ENCODE data around the gene GNAT1. TPM values are rescaled to one million over a fixed set of nuclear protein-coding genes. Genes with fewer than 3 reads are reported as not detected.
A peak's percentile ranks its signal among the peaks of the same experiment; 100 is the strongest.

GNAT1 gene
- total and polyA plus RNA-seq, 2 of the 13 experiments (the other 11 are each of a cell fraction or from before 2014, with no cell fraction given) = 0.15 TPM; not detected in 1

- 0 out of 2 replicates have a peak, but pooled peaks have one; percentile 6 for TF ChIP-seq ZNF891 (CRISPR knock-in tag; IDR thresholded peaks at IDR 0.05)
- 0 out of 2 replicates have a peak, but pooled peaks have one; percentile 15 for TF ChIP-seq ZNF501 (CRISPR knock-in tag; IDR thresholded peaks at IDR 0.05)
- TF ChIP-seq, protein P1, sequence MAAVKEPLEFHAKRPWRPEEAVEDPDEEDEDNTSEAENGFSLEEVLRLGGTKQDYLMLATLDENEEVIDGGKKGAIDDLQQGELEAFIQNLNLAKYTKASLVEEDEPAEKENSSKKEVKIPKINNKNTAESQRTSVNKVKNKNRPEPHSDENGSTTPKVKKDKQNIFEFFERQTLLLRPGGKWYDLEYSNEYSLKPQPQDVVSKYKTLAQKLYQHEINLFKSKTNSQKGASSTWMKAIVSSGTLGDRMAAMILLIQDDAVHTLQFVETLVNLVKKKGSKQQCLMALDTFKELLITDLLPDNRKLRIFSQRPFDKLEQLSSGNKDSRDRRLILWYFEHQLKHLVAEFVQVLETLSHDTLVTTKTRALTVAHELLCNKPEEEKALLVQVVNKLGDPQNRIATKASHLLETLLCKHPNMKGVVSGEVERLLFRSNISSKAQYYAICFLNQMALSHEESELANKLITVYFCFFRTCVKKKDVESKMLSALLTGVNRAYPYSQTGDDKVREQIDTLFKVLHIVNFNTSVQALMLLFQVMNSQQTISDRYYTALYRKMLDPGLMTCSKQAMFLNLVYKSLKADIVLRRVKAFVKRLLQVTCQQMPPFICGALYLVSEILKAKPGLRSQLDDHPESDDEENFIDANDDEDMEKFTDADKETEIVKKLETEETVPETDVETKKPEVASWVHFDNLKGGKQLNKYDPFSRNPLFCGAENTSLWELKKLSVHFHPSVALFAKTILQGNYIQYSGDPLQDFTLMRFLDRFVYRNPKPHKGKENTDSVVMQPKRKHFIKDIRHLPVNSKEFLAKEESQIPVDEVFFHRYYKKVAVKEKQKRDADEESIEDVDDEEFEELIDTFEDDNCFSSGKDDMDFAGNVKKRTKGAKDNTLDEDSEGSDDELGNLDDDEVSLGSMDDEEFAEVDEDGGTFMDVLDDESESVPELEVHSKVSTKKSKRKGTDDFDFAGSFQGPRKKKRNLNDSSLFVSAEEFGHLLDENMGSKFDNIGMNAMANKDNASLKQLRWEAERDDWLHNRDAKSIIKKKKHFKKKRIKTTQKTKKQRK (IDR thresholded peaks at IDR 0.05; ENCODE audit: low read length) = no peak
- TF ChIP-seq SP4 (CRISPR knock-in tag; IDR thresholded peaks at IDR 0.05) = peak; percentile 11; the same call in 1 of the 2 replicates
- TF ChIP-seq ZBTB40 (IDR thresholded peaks at IDR 0.05) = no peak
- peak; percentile 5; the same call in 1 of the 2 replicates for TF ChIP-seq ZBTB40 (CRISPR knock-in tag; IDR thresholded peaks at IDR 0.05)
- TF ChIP-seq GTF2F1 (IDR thresholded peaks at IDR 0.05; ENCODE audit: low read length) = no peak
- TF ChIP-seq KDM5B (CRISPR knock-in tag; IDR thresholded peaks at IDR 0.05; ENCODE audit: borderline replicate concordance) = no peak; the same call in 1 of the 2 replicates
- TF ChIP-seq HOXD1 (CRISPR knock-in tag; IDR thresholded peaks at IDR 0.05) = no peak
- 0 out of 2 replicates have a peak, but pooled peaks have one; percentile 56 for TF ChIP-seq ZNF567 (CRISPR knock-in tag; IDR thresholded peaks at IDR 0.05; ENCODE audit: borderline replicate concordance)
- TF ChIP-seq ZNF180 (CRISPR knock-in tag; IDR thresholded peaks at IDR 0.05; ENCODE audit: borderline replicate concordance, low read depth) = no peak
- TF ChIP-seq, protein P2, sequence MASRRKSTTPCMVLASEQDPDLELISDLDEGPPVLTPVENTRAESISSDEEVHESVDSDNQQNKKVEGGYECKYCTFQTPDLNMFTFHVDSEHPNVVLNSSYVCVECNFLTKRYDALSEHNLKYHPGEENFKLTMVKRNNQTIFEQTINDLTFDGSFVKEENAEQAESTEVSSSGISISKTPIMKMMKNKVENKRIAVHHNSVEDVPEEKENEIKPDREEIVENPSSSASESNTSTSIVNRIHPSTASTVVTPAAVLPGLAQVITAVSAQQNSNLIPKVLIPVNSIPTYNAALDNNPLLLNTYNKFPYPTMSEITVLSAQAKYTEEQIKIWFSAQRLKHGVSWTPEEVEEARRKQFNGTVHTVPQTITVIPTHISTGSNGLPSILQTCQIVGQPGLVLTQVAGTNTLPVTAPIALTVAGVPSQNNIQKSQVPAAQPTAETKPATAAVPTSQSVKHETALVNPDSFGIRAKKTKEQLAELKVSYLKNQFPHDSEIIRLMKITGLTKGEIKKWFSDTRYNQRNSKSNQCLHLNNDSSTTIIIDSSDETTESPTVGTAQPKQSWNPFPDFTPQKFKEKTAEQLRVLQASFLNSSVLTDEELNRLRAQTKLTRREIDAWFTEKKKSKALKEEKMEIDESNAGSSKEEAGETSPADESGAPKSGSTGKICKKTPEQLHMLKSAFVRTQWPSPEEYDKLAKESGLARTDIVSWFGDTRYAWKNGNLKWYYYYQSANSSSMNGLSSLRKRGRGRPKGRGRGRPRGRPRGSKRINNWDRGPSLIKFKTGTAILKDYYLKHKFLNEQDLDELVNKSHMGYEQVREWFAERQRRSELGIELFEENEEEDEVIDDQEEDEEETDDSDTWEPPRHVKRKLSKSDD (CRISPR knock-in tag; IDR thresholded peaks at IDR 0.05; ENCODE audit: low read depth) = no peak
These were observed 12.7 kb downstream of the GNAT1 start (continued) for GRCh38 chr3:50203809-50204803.

All from HepG2 (cell line).